ENCODE results near the gene YAP1. TPM values are rescaled to one million over a fixed set of nuclear protein-coding genes. Genes with fewer than 3 reads are reported as not detected.

YAP1 gene
- polyA plus RNA-seq, 3 donors = not detected

DNA sequence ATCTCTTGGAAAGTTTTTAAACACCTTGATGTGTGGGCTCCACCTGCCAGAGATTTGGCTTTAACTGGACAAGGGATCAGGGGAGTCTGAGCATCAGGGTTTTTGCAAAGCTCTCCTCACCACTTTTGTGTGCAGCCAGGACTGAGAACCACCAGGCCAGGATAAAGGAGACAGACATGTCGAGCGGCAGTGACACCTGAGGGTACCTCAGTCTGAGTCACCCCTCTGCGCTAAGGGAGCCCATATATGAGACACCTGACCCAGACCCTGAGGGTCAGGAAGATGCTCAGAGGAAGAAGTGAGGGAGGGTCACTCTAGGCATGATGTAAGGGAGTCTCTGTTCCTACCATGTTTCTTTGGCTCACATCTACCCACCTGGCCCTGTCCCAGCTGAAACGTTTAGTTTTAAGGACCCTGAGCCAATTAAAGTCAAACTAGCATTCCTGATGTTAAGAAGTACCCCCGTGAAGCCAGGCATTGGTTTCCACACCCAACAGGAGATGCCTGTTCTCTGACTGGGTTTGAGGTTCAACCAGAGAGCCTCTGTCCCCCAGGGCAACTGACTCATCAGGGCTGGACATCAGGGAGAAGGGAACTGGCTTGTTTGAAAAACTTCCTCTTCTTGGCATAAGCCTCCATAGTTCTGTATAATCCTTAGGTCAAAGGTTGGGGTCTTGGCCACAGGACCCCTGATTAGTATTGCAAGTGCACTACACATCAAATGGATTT is 134.6 kb downstream of the YAP1 start:
- H3K4me1 ChIP-seq (ENCODE audit: control insufficient read depth in 1 of 2, insufficient read depth in 2 of 2, low read length in 2 of 2) = no peaks in the 10 kb centered on the region
- H3K9ac ChIP-seq (ENCODE audit: insufficient read depth, low read length, poor library complexity, severe bottlenecking) = no peak overlapping the region
- H2AFZ ChIP-seq (ENCODE audit: insufficient read depth, low read depth, low read length, poor library complexity, severe bottlenecking) = no peak overlapping the region
- no peak overlapping the region for H3K4me2 ChIP-seq (replicated peaks; ENCODE audit: extremely low read depth, low read length, poor library complexity, severe bottlenecking)
- H3K27me3 ChIP-seq (ENCODE audit: control insufficient read depth in 2 of 2, insufficient read depth in 2 of 2, low read length in 2 of 2) = no peaks in the 10 kb centered on the region
- Mint-ChIP-seq H3K27me3 (ENCODE audit: low read depth in 3 of 3) (peaks cover 6 to 16% (median 8%) of the 10 kb centered on the region in 3 donors), H3K36me3 (no peaks in the 10 kb centered on the region), H3K9me3 (peaks cover 0 to 5% (median 1%) of the 10 kb centered on the region in 7 donors), H3K4me3 (no peak overlapping the region), H3K4me1 (no peaks in the 10 kb centered on the region), H3K27ac (no peak overlapping the region)
- intact Hi-C loops (cut with micrococcal nuclease) = no loop called here
- no peak overlapping the region for H3K4me3 ChIP-seq (replicated peaks in 1 of 3; ENCODE audit: low read depth in 2 of 3, low read length in 3 of 3)
- H4K20me1 ChIP-seq (ENCODE audit: insufficient read depth, low read length) = no peaks in the 10 kb centered on the region
- no peaks in the 10 kb centered on the region for H3K79me2 ChIP-seq (ENCODE audit: insufficient read depth, low read length)
- H3K9me3 ChIP-seq (replicated peaks in 1 of 2; ENCODE audit: control insufficient read depth in 1 of 2, insufficient read depth in 1 of 2, low read length in 2 of 2) = no peaks in the 10 kb centered on the region
- H3K36me3 ChIP-seq (replicated peaks in 1 of 2; ENCODE audit: control insufficient read depth in 1 of 2, insufficient read depth in 2 of 2, low read length in 2 of 2) = no peaks in the 10 kb centered on the region
- no peak overlapping the region for H3K27ac ChIP-seq (ENCODE audit: low read depth in 1 of 2, low read length in 2 of 2)
- 64% methylated on average over 3 of the region's 5 CpGs for WGBS (ENCODE audit: insufficient coverage)
- TF ChIP-seq, protein P1, sequence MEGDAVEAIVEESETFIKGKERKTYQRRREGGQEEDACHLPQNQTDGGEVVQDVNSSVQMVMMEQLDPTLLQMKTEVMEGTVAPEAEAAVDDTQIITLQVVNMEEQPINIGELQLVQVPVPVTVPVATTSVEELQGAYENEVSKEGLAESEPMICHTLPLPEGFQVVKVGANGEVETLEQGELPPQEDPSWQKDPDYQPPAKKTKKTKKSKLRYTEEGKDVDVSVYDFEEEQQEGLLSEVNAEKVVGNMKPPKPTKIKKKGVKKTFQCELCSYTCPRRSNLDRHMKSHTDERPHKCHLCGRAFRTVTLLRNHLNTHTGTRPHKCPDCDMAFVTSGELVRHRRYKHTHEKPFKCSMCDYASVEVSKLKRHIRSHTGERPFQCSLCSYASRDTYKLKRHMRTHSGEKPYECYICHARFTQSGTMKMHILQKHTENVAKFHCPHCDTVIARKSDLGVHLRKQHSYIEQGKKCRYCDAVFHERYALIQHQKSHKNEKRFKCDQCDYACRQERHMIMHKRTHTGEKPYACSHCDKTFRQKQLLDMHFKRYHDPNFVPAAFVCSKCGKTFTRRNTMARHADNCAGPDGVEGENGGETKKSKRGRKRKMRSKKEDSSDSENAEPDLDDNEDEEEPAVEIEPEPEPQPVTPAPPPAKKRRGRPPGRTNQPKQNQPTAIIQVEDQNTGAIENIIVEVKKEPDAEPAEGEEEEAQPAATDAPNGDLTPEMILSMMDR (IDR thresholded peaks at IDR 0.05) = no peak
- peak in 2 of 3 donors; percentile 9 to 22 for DNase-seq

DNA sequence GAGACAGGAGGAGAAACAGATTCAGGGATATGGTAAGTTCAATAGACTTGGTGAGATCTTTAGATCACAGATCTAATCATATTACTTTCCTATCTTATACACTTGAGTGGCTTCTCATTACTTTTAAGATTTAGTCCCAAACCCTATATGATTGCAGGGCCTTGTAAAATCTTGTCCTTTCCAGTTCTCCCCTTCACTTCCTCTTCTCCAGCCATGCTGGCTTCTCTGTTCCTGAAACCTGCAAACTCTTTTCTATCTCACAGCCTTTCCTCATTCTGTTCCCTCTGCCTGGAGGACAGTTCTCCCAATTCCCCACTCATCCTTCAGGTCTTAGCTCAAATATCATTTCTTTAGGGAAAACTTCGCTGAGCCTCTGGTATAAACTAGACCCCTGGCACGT is 141.2 kb downstream of the YAP1 start:
- no peak for DNase-seq
- Mint-ChIP-seq H3K27ac (no peak overlapping the region), H3K36me3 (no peaks in the 10 kb centered on the region), H3K4me1 (no peaks in the 10 kb centered on the region), H3K9me3 (peaks cover 0 to 3% (median 0%) of the 10 kb centered on the region in 7 donors), H3K27me3 (ENCODE audit: low read depth in 3 of 3) (peaks cover 0 to 5% (median under 1%) of the 10 kb centered on the region in 3 donors), H3K4me3 (no peak overlapping the region)
- no peak overlapping the region for H3K9ac ChIP-seq (ENCODE audit: insufficient read depth, low read length, poor library complexity, severe bottlenecking)
- TF ChIP-seq, protein P1 (IDR thresholded peaks at IDR 0.05) = no peak
- no peaks in the 10 kb centered on the region for H3K4me1 ChIP-seq (ENCODE audit: control insufficient read depth in 1 of 2, insufficient read depth in 2 of 2, low read length in 2 of 2)
- H3K79me2 ChIP-seq (ENCODE audit: insufficient read depth, low read length) = no peaks in the 10 kb centered on the region
- H3K36me3 ChIP-seq (replicated peaks in 1 of 2; ENCODE audit: control insufficient read depth in 1 of 2, insufficient read depth in 2 of 2, low read length in 2 of 2) = no peaks in the 10 kb centered on the region
- no peaks in the 10 kb centered on the region for H3K27me3 ChIP-seq (ENCODE audit: control insufficient read depth in 2 of 2, insufficient read depth in 2 of 2, low read length in 2 of 2)
- intact Hi-C loops (cut with micrococcal nuclease) = no loop called here
- H3K4me2 ChIP-seq (replicated peaks; ENCODE audit: extremely low read depth, low read length, poor library complexity, severe bottlenecking) = no peak overlapping the region
- 100% methylated on average over 1 of the region's 2 CpGs for WGBS (ENCODE audit: insufficient coverage)
- no peaks in the 10 kb centered on the region for H3K9me3 ChIP-seq (replicated peaks in 1 of 2; ENCODE audit: control insufficient read depth in 1 of 2, insufficient read depth in 1 of 2, low read length in 2 of 2)
- H3K27ac ChIP-seq (ENCODE audit: low read depth in 1 of 2, low read length in 2 of 2) = no peak overlapping the region
- no peak overlapping the region for H2AFZ ChIP-seq (ENCODE audit: insufficient read depth, low read depth, low read length, poor library complexity, severe bottlenecking)
- no peaks in the 10 kb centered on the region for H4K20me1 ChIP-seq (ENCODE audit: insufficient read depth, low read length)
- H3K4me3 ChIP-seq (replicated peaks in 1 of 3; ENCODE audit: low read depth in 2 of 3, low read length in 3 of 3) = no peak overlapping the region

All from CD14-positive monocyte (primary cell).